ENCODE results near the gene SFI1. TPM values are rescaled to one million over a fixed set of nuclear protein-coding genes. Genes with fewer than 3 reads are reported as not detected.

The SFI1 gene
- total RNA-seq, 1 experiment from 2014 or later = 53.1 TPM

DNA sequence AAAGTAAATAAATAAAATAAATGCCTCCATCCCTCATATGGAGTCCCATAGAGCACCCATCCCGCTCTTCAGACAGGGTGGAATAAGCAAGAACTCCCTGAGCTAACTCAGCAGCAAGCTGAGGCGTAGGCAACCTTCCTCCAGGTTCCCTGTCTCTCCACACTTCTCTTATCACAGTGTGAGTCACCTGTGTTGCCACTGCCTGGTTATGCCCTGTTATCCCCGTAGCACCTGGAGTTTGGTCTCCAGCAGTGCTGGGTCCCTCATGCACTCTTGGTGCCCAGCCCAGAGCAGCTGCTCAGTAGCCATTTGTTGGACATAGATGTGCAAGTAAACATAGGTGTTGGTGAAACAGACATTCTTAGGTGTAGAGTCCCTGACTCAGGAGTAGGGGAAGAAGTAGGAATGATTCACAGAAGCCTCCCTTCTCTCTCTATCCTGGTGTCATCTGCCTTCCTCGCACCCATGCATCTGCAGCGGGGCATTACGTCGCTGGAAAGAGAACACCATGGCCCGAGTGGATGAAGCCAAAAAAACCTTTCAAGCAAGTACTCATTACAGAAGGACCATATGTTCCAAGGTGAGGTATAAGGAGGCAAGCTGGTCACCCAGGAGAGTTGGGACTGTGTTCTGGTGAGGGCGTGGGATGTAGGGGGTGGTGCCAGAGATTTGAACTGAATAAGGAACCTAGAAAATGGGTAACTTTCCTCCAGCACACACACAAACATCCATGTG lies 109.7 kb downstream of the SFI1 start:
- no peaks in the 10 kb centered on the region for H3K79me2 ChIP-seq (ENCODE audit: insufficient read depth, low read length)
- 0 out of 4 replicates have a peak, but pooled peaks cover 0 to 3% of the 10 kb centered on the region in 2 experiments for H3K36me3 ChIP-seq (ENCODE audit: control insufficient read depth in 1 of 2, insufficient read depth in 2 of 2, low read length in 2 of 2)
- ChIA-PET POLR2A (no interaction called here), RAD21 (ENCODE audit: low non-redundant PET in 1 of 2, low total read pairs in 2 of 2, uncharacterized antibody in 2 of 2, unreplicated experiment in 2 of 2) (no interaction called here), CTCF (no interaction called here)
- no peak overlapping the region for H2AFZ ChIP-seq (ENCODE audit: low read depth, low read length, poor library complexity, severe bottlenecking)
- H3K27me3 ChIP-seq (ENCODE audit: insufficient read depth, low read length) = no peaks in the 10 kb centered on the region
- H3K27ac ChIP-seq (ENCODE audit: low read depth, low read length) = no peak overlapping the region
- H3K9me2 ChIP-seq (ENCODE audit: insufficient read depth) = no peaks in the 10 kb centered on the region
- no peak overlapping the region for H3K9ac ChIP-seq (ENCODE audit: low read length)
- no peaks in the 10 kb centered on the region for H3K9me3 ChIP-seq (ENCODE audit: control insufficient read depth in 1 of 2, insufficient read depth in 1 of 2, low read depth in 1 of 2, low read length in 2 of 2)
- intact Hi-C loops (cut with micrococcal nuclease) = no loop called here
- TF ChIP-seq, protein P1, sequence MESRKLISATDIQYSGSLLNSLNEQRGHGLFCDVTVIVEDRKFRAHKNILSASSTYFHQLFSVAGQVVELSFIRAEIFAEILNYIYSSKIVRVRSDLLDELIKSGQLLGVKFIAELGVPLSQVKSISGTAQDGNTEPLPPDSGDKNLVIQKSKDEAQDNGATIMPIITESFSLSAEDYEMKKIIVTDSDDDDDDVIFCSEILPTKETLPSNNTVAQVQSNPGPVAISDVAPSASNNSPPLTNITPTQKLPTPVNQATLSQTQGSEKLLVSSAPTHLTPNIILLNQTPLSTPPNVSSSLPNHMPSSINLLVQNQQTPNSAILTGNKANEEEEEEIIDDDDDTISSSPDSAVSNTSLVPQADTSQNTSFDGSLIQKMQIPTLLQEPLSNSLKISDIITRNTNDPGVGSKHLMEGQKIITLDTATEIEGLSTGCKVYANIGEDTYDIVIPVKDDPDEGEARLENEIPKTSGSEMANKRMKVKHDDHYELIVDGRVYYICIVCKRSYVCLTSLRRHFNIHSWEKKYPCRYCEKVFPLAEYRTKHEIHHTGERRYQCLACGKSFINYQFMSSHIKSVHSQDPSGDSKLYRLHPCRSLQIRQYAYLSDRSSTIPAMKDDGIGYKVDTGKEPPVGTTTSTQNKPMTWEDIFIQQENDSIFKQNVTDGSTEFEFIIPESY (IDR thresholded peaks at IDR 0.05; ENCODE audit: extremely low read depth, insufficient replicate concordance, low read length) = no peak
- TF ChIP-seq CEBPB (IDR thresholded peaks at IDR 0.05; ENCODE audit: low read depth) (no peak), SP1 (IDR thresholded peaks at IDR 0.05; ENCODE audit: low read depth) (no peak), RAD21 (IDR thresholded peaks at IDR 0.05; ENCODE audit: low read depth) (no peak), REST (IDR thresholded peaks at IDR 0.05; ENCODE audit: low read depth) (no peak), ZNF274 (IDR thresholded peaks at IDR 0.05; ENCODE audit: low read depth, low read length) (no peak), POLR2A (IDR thresholded peaks at IDR 0.05; ENCODE audit: borderline replicate concordance, extremely low read depth, insufficient read depth, insufficient read length) (no peak), FOSL1 (IDR thresholded peaks at IDR 0.05; ENCODE audit: low read depth) (no peak), POLR2AphosphoS5 (IDR thresholded peaks at IDR 0.05; ENCODE audit: low read depth, low read length) (no peak), ELF1 (IDR thresholded peaks at IDR 0.05; ENCODE audit: borderline replicate concordance, low read depth) (no peak), TCF7L2 (IDR thresholded peaks at IDR 0.05; ENCODE audit: borderline replicate concordance, extremely low read depth, insufficient read depth, insufficient read length) (no peak), JUND (IDR thresholded peaks at IDR 0.05) (no peak), SRF (IDR thresholded peaks at IDR 0.05; ENCODE audit: low read depth) (no peak), EZH2 (IDR thresholded peaks at IDR 0.05) (no peak), EGR1 (IDR thresholded peaks at IDR 0.05; ENCODE audit: low read depth) (no peak), EZH2phosphoT487 (IDR thresholded peaks at IDR 0.05; ENCODE audit: borderline replicate concordance) (no peak), SIN3A (IDR thresholded peaks at IDR 0.05; ENCODE audit: low read depth) (no peak)
- TF ChIP-seq, protein P2, sequence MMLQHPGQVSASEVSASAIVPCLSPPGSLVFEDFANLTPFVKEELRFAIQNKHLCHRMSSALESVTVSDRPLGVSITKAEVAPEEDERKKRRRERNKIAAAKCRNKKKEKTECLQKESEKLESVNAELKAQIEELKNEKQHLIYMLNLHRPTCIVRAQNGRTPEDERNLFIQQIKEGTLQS (IDR thresholded peaks at IDR 0.05) = no peak
- TF ChIP-seq, protein P3, sequence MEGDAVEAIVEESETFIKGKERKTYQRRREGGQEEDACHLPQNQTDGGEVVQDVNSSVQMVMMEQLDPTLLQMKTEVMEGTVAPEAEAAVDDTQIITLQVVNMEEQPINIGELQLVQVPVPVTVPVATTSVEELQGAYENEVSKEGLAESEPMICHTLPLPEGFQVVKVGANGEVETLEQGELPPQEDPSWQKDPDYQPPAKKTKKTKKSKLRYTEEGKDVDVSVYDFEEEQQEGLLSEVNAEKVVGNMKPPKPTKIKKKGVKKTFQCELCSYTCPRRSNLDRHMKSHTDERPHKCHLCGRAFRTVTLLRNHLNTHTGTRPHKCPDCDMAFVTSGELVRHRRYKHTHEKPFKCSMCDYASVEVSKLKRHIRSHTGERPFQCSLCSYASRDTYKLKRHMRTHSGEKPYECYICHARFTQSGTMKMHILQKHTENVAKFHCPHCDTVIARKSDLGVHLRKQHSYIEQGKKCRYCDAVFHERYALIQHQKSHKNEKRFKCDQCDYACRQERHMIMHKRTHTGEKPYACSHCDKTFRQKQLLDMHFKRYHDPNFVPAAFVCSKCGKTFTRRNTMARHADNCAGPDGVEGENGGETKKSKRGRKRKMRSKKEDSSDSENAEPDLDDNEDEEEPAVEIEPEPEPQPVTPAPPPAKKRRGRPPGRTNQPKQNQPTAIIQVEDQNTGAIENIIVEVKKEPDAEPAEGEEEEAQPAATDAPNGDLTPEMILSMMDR (IDR thresholded peaks at IDR 0.05 in 2 of 3, conservative IDR thresholded peaks at IDR 0.05 in 1 of 3; ENCODE audit: borderline replicate concordance in 1 of 3, insufficient read depth in 1 of 3, low read depth in 2 of 3, low read length in 2 of 3) = no peak
- BruUV-seq (replicated peaks) = no TSS peak
- H4K20me1 ChIP-seq (ENCODE audit: insufficient read depth) = no peaks in the 10 kb centered on the region
- no peaks in the 10 kb centered on the region for H3K4me1 ChIP-seq (ENCODE audit: control insufficient read depth in 1 of 2, insufficient read depth in 2 of 2, low read length in 2 of 2)
- no peak overlapping the region for H3K4me3 ChIP-seq (replicated peaks in 1 of 2; ENCODE audit: low read depth in 1 of 2, low read length in 2 of 2)
- no peak for DNase-seq (ENCODE audit: low read depth, low spot score)
- no peak overlapping the region for H3K4me2 ChIP-seq (ENCODE audit: low read length)
- ATAC-seq = no peak

All from HCT116 (cell line).